Liver (tissue), 3 donors: Measurements from ENCODE around the gene TJP2.

Source experiments
- FOXA1 ChIP-seq: IDR thresholded peaks from 2 replicates; pipeline ENCODE4 v1.6.1; 2016; ENCODE audit warnings: antibody characterized with exemption
- GABPA ChIP-seq, 2 donors: IDR thresholded peaks in 1 of 2; conservative IDR thresholded peaks in 1 of 2; 2 replicates each; pipeline ENCODE4 v1.6.1; 2016; ENCODE audit warnings: antibody characterized with exemption in 2 of 2, mild to moderate bottlenecking in 1 of 2, moderate library complexity in 1 of 2
- HNF4G ChIP-seq: IDR thresholded peaks from 2 replicates; pipeline ENCODE4 v1.6.1; 2016; ENCODE audit warnings: antibody characterized with exemption
- JUND ChIP-seq, 2 donors: IDR thresholded peaks; 2 replicates each; pipeline ENCODE4 v1.6.1; 2016; ENCODE audit warnings: antibody characterized with exemption in 2 of 2
- NR2F2 ChIP-seq: IDR thresholded peaks from 2 replicates; pipeline ENCODE4 v1.6.1; 2016; ENCODE audit warnings: antibody characterized with exemption
- RAD21 ChIP-seq, 2 donors: IDR thresholded peaks; 2 replicates each; pipeline ENCODE4 v1.6.1; 2016; ENCODE audit warnings: antibody characterized with exemption in 2 of 2, mild to moderate bottlenecking in 2 of 2
- SP1 ChIP-seq: IDR thresholded peaks from 2 replicates; pipeline ENCODE4 v1.6.1; 2018; ENCODE audit warnings: antibody characterized with exemption, mild to moderate bottlenecking
- YY1 ChIP-seq: IDR thresholded peaks from 2 replicates; pipeline ENCODE4 v1.6.1; 2016; ENCODE audit warnings: antibody characterized with exemption, mild to moderate bottlenecking
- TF ChIP-seq, protein P1 (sequence below): fragments of 150-350 bp; IDR thresholded peaks from 2 replicates; pipeline ENCODE4 v1.5.1; 2017; ENCODE audit warnings: improper control_type of control experiment, low read depth, low read length; ENCODE audit not compliant: missing input control
- TF ChIP-seq, protein P2 (sequence below): IDR thresholded peaks from 2 replicates; pipeline ENCODE4 v1.6.1; 2016; ENCODE audit warnings: antibody characterized with exemption, mild to moderate bottlenecking
- donor health status: healthy.
- donor health status: healthy.

DNA sequence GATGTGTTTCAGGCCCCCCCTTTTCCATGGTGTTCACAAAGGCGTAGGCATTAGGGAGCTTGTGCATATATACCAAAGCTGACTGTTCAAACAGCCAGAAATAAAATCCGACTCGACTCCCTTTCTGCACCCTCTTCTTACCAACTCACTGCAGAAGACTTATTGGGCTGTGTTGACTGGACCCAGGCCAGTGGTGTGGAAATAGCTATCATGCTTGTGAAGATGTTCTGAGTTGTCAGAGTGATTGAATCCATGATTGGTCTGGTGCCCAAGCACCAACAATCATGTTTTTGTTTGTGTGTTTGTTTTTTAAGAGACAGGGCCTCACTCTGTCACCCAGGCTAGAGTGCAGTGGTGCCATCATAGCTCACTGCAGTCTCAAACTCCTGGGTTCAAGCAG, 21.6 kb downstream of the TJP2 start:
- TF ChIP-seq NR2F2 (no peak), GABPA (IDR thresholded peaks at IDR 0.05 in 1 of 2, conservative IDR thresholded peaks at IDR 0.05 in 1 of 2) (no peak), JUND (IDR thresholded peaks at IDR 0.05) (no peak), YY1 (no peak), SP1 (no peak), HNF4G (no peak), RAD21 (IDR thresholded peaks at IDR 0.05) (no peak), FOXA1 (no peak)
- TF ChIP-seq, protein P1, sequence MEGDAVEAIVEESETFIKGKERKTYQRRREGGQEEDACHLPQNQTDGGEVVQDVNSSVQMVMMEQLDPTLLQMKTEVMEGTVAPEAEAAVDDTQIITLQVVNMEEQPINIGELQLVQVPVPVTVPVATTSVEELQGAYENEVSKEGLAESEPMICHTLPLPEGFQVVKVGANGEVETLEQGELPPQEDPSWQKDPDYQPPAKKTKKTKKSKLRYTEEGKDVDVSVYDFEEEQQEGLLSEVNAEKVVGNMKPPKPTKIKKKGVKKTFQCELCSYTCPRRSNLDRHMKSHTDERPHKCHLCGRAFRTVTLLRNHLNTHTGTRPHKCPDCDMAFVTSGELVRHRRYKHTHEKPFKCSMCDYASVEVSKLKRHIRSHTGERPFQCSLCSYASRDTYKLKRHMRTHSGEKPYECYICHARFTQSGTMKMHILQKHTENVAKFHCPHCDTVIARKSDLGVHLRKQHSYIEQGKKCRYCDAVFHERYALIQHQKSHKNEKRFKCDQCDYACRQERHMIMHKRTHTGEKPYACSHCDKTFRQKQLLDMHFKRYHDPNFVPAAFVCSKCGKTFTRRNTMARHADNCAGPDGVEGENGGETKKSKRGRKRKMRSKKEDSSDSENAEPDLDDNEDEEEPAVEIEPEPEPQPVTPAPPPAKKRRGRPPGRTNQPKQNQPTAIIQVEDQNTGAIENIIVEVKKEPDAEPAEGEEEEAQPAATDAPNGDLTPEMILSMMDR: no peak
- TF ChIP-seq, protein P2, sequence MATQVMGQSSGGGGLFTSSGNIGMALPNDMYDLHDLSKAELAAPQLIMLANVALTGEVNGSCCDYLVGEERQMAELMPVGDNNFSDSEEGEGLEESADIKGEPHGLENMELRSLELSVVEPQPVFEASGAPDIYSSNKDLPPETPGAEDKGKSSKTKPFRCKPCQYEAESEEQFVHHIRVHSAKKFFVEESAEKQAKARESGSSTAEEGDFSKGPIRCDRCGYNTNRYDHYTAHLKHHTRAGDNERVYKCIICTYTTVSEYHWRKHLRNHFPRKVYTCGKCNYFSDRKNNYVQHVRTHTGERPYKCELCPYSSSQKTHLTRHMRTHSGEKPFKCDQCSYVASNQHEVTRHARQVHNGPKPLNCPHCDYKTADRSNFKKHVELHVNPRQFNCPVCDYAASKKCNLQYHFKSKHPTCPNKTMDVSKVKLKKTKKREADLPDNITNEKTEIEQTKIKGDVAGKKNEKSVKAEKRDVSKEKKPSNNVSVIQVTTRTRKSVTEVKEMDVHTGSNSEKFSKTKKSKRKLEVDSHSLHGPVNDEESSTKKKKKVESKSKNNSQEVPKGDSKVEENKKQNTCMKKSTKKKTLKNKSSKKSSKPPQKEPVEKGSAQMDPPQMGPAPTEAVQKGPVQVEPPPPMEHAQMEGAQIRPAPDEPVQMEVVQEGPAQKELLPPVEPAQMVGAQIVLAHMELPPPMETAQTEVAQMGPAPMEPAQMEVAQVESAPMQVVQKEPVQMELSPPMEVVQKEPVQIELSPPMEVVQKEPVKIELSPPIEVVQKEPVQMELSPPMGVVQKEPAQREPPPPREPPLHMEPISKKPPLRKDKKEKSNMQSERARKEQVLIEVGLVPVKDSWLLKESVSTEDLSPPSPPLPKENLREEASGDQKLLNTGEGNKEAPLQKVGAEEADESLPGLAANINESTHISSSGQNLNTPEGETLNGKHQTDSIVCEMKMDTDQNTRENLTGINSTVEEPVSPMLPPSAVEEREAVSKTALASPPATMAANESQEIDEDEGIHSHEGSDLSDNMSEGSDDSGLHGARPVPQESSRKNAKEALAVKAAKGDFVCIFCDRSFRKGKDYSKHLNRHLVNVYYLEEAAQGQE: no peak
